Effector memory CD8-positive, alpha-beta T cell (primary cell): Measurements from ENCODE around the gene ZMYM1.

Experiments used
- ATAC-seq: fragments of 150-1000 bp; cut with Tn5 transposase; replicated peaks from 2 replicates; pipeline ENCODE4 v1.10.0; 2021; ENCODE audit warnings: mild to moderate bottlenecking, moderate library complexity
- DNase-seq, 3 experiments: peaks; one replicate each; pipeline ENCODE4 v3.0.0; 2021
- H3K27ac Mint-ChIP-seq, 2 donors: one replicate each; pipeline ENCODE4 v1.8.0; 2022; ENCODE audit warnings: mild to moderate bottlenecking in 2 of 2, mixed read lengths in 2 of 2, moderate library complexity in 2 of 2
- H3K27me3 Mint-ChIP-seq, 2 donors: one replicate each; pipeline ENCODE4 v1.8.0; 2022; ENCODE audit warnings: mixed read lengths in 2 of 2
- H3K36me3 Mint-ChIP-seq: one replicate; pipeline ENCODE4 v1.8.0; 2022; ENCODE audit warnings: mild to moderate bottlenecking, moderate library complexity, mixed read lengths; ENCODE audit not compliant: insufficient read depth
- H3K4me1 Mint-ChIP-seq, 2 donors: one replicate each; pipeline ENCODE4 v1.8.0; 2022; ENCODE audit warnings: low read depth in 2 of 2, mixed read lengths in 2 of 2
- H3K4me3 Mint-ChIP-seq, 2 donors: one replicate each; pipeline ENCODE4 v1.8.0; 2022; ENCODE audit warnings: mild to moderate bottlenecking in 2 of 2, mixed read lengths in 2 of 2, moderate library complexity in 2 of 2
- H3K9me3 Mint-ChIP-seq, 2 donors: one replicate each; pipeline ENCODE4 v1.8.0; 2022; ENCODE audit warnings: mixed read lengths in 2 of 2
- total RNA-seq, 9 experiments: gene quantifications; one replicate each; lab custom pipeline; 2026; lab: John Stamatoyannopoulos, UW

The ZMYM1 gene
- 2.8 to 43.8 (median 9.6) reads per million in 9 experiments for total RNA-seq

- no peaks in the 10 kb centered on the region for H3K9me3 Mint-ChIP-seq
- peaks cover 23 to 29% of the 10 kb centered on the region in 2 donors for H3K27me3 Mint-ChIP-seq
- H3K27ac Mint-ChIP-seq, result peak within 1 kb of the TSS; percentile 94 to 99
- ATAC-seq, result peak; percentile 86
- H3K4me1 Mint-ChIP-seq, result peaks cover 20 to 42% of the 10 kb centered on the region in 2 donors
- peak within 1 kb of the TSS; percentile 86 to 98 for H3K4me3 Mint-ChIP-seq
- H3K36me3 Mint-ChIP-seq, result peaks cover 28% of the 10 kb centered on the region
- peak; percentile 63 to 76 (median 66) for DNase-seq
Measured at GRCh38 chr1:35079003-35079930, at the start of gene ZMYM1. Gene ZMYM1, plus strand, starts transcription at chr1:35079385. Its CDS starts 14,603 bp downstream, at chr1:35093988.

DNA sequence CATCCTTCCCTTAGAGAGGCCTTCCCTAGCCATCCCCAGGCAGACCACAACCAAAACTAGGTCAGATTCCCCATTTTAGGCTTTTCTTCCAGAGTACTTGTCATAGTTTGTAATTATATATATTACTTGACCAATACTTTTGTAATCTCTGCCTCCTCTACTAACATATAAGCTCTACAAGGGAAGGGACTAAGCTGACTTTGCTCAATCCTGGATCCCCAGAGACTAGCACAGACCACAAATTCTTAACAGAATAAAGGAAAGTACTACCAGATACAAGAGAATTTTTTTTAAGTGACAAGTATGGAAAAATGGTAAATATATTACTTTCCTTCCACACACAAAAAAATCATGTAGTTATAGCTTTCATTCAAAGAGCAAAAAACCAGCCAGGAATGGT lies 49.4 kb upstream of the ZMYM1 start:
- Mint-ChIP-seq H3K4me3 (peak overlapping the region; percentile 93 to 98), H3K9me3 (no peaks in the 10 kb centered on the region), H3K27ac (peak overlapping the region; percentile 2 to 25), H3K36me3 (peaks cover 21% of the 10 kb centered on the region), H3K27me3 (no peaks in the 10 kb centered on the region), H3K4me1 (peaks cover 30 to 47% of the 10 kb centered on the region in 2 donors)
- ATAC-seq (no peak), DNase-seq (no peak)

DNA sequence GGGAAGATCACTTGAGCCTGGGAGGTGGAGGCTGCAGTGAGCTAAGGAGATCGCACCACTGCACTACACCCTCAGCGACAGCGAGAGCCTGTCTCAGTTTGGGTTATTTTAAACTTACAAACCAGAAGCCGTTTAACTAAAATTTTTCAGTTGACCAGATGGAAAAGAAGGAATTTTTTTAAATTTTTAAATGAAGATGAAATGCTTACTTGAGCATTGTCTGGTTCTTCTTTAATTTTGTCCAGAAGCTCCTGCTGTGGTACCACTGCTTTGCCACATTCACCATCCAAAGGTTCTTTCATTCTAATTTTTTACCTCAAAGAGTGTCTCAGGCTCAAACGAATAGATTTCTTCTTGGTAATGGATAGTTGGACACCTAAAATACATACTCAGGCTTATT lies 48.8 kb upstream of the ZMYM1 start:
- ATAC-seq, result no peak
- H3K27ac Mint-ChIP-seq, result peak overlapping the region; percentile 95

DNA sequence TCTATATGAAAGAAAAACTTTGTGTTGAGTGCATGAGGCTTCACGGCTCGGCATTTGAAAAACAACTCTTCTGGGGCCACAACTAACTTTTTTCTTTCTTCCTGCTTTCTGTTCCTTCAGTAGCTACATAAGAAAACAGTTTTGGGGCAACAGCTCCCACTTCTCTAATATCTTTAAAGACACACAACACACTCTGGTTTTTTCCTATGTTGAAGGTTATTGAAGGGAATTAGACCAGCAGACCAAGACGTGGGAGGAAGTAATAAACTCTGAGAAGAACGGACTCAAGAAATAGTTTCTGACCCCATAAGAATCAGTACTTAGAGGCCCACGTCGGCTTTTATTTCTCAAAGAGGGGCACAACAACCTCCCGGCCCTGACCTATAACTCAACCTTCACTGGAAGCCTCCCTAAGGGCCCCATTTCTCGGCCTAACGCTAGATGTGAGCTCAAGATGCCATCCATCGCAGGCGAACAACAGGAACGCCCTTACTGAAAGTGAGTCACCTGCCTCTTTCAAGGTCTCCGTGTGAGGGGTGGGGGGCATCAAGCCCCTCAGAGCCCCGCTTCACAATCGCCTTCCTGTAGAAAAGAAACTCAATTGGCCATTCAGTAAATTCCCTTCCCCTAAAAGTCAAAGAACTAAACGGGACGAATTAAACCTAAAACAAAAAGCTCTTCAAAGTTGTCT lies 48.3 kb upstream of the ZMYM1 start:
- Mint-ChIP-seq H3K27ac (peak overlapping the region; percentile 95), H3K36me3 (peaks cover 16% of the 10 kb centered on the region), H3K4me1 (peaks cover 27 to 42% of the 10 kb centered on the region in 2 donors)

More for the DNA sequence above, 48.8 kb upstream of the ZMYM1 start:
- peak overlapping the region; percentile 93 to 98 for H3K4me3 Mint-ChIP-seq
- peaks cover 30 to 46% of the 10 kb centered on the region in 2 donors for H3K4me1 Mint-ChIP-seq
- H3K9me3 Mint-ChIP-seq, result no peaks in the 10 kb centered on the region
- peaks cover 19% of the 10 kb centered on the region for H3K36me3 Mint-ChIP-seq
- H3K27me3 Mint-ChIP-seq, result no peaks in the 10 kb centered on the region
- DNase-seq, result no peak

GRCh38 chr1:35032384-35032739 lies 46.8 kb upstream of the ZMYM1 start:
- Mint-ChIP-seq H3K4me3 (peak overlapping the region; percentile 93 to 98), H3K27ac (no peak overlapping the region), H3K9me3 (no peaks in the 10 kb centered on the region), H3K4me1 (peaks cover 19 to 33% of the 10 kb centered on the region in 2 donors), H3K27me3 (peaks cover 0 to 4% of the 10 kb centered on the region in 2 donors), H3K36me3 (peaks cover 14% of the 10 kb centered on the region)
- ATAC-seq (no peak), DNase-seq (no peak)

More for the DNA sequence above, 48.3 kb upstream of the ZMYM1 start:
- peak overlapping the region; percentile 93 to 98 for H3K4me3 Mint-ChIP-seq
- H3K27me3 Mint-ChIP-seq, result no peaks in the 10 kb centered on the region
- ATAC-seq, result peak; percentile 21
- no peaks in the 10 kb centered on the region for H3K9me3 Mint-ChIP-seq
- peak; percentile 8 to 18 (median 15) for DNase-seq

GRCh38 chr1:35033346-35033745 lies 45.8 kb upstream of the ZMYM1 start:
- Mint-ChIP-seq H3K27me3 (peaks cover 0 to 9% of the 10 kb centered on the region in 2 donors), H3K36me3 (peaks cover 10% of the 10 kb centered on the region), H3K4me1 (peaks cover 16 to 31% of the 10 kb centered on the region in 2 donors), H3K27ac (no peak overlapping the region), H3K4me3 (no peak overlapping the region), H3K9me3 (no peaks in the 10 kb centered on the region)
- DNase-seq (no peak), ATAC-seq (no peak)

DNA sequence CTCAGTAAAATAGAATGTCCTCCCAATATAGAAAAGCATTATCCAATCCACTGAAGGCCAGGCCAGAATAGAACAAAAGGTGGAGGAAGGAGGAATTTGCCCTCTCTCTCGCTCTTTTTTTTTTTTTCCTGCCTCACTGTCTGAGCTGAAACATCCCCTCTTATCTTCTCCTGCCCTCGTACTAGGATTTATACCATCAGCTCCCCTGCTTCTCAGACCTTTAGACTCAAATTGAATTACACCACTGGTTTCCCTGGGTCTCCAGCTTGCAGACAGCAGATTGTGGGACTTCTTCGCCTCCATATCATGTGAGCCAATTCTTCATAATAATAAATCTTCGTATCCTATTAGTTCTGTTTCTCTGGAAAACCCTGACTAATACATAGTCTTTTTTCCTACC lies 42.6 kb upstream of the ZMYM1 start:
- Mint-ChIP-seq H3K27ac (no peak overlapping the region), H3K36me3 (peaks cover 3% of the 10 kb centered on the region), H3K4me3 (no peak overlapping the region), H3K9me3 (no peaks in the 10 kb centered on the region), H3K27me3 (peaks cover 9 to 11% of the 10 kb centered on the region in 2 donors), H3K4me1 (peaks cover 2% of the 10 kb centered on the region in 2 donors)
- no peak for ATAC-seq
- no peak for DNase-seq

- no peak overlapping the region for H3K27ac Mint-ChIP-seq
- DNase-seq (no peak), ATAC-seq (no peak)
- H3K36me3 Mint-ChIP-seq, result no peaks in the 10 kb centered on the region
- no peaks in the 10 kb centered on the region for H3K9me3 Mint-ChIP-seq
- no peak overlapping the region for H3K4me3 Mint-ChIP-seq
- H3K4me1 Mint-ChIP-seq, result no peaks in the 10 kb centered on the region
- peaks cover 9 to 11% of the 10 kb centered on the region in 2 donors for H3K27me3 Mint-ChIP-seq
Measured at GRCh38 chr1:35037206-35037605, 42.0 kb upstream of the ZMYM1 start.

- no peaks in the 10 kb centered on the region for H3K36me3 Mint-ChIP-seq
- no peaks in the 10 kb centered on the region for H3K4me1 Mint-ChIP-seq
- no peak overlapping the region for H3K4me3 Mint-ChIP-seq
- H3K27ac Mint-ChIP-seq, result peak overlapping the region in 1 of 2 donors; percentile 10
- no peak for DNase-seq
- H3K9me3 Mint-ChIP-seq, result no peaks in the 10 kb centered on the region
- ATAC-seq, result no peak
- peaks cover 9 to 11% of the 10 kb centered on the region in 2 donors for H3K27me3 Mint-ChIP-seq
Measured at GRCh38 chr1:35038723-35039122, 40.5 kb upstream of the ZMYM1 start.

DNA sequence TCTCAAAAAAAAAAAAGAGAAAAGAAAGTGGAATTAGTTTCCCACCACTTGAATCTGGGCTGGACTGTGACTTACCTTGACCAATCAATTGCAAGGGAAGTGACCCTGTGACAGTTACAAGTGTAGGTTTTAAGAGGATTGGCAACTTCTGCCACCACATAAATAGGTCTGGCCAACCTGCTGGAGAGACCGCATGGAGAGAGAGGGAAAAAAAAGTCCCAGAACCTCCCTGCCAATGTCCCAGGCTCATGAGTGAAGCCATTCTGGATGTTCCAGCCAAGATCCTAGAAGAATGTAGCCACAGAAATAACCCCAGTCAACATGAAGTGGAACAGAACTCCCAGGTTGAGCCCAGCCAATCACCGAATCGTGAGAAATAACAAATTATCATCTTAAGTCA lies 35.7 kb upstream of the ZMYM1 start:
- peaks cover 0 to 10% of the 10 kb centered on the region in 2 donors for H3K27me3 Mint-ChIP-seq
- H3K36me3 Mint-ChIP-seq, result no peaks in the 10 kb centered on the region
- no peaks in the 10 kb centered on the region for H3K9me3 Mint-ChIP-seq
- no peak overlapping the region for H3K4me3 Mint-ChIP-seq
- ATAC-seq (no peak), DNase-seq (no peak)
- H3K27ac Mint-ChIP-seq, result no peak overlapping the region
- no peaks in the 10 kb centered on the region for H3K4me1 Mint-ChIP-seq

- H3K27ac Mint-ChIP-seq, result no peak overlapping the region
- no peak for ATAC-seq
- DNase-seq, result no peak
- H3K4me3 Mint-ChIP-seq, result no peak overlapping the region
- no peaks in the 10 kb centered on the region for H3K36me3 Mint-ChIP-seq
- no peaks in the 10 kb centered on the region for H3K9me3 Mint-ChIP-seq
- H3K27me3 Mint-ChIP-seq, result peaks cover 0 to 3% of the 10 kb centered on the region in 2 donors
- no peaks in the 10 kb centered on the region for H3K4me1 Mint-ChIP-seq
Measured at GRCh38 chr1:35044431-35044830, 34.8 kb upstream of the ZMYM1 start.

GRCh38 chr1:35046730-35047129 lies 32.5 kb upstream of the ZMYM1 start:
- DNase-seq, result no peak
- no peak for ATAC-seq

DNA sequence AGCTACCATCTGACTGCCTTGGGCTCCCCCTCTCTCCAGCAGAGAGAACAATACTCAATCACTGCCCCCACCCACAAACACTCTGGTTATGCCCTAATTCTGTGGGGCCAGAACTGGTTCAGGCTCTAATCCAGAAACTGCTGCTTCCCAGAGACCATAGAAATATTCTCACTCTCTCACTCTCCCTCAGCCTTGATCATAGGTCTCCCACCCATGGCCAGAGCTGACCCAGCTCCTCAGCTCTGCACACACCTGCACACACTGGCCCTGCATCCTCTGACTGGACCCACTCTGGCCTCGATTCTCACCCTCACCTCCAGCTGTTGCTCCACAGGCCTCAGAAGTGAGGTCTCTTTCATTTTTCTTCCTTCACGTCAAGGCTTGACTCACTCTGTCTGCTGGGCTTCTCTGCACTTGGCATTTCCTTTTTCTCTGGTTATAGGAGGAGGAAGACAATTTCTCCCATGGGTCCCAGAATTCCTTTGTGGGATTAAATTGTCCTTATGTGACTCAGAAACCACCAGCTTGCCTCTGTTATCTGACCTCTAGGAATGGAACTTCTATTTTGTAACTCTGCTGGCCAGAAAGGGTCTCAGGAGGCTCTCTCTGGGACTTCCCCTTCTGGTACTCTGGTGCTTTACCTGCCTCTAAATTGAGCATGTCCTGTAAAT lies 31.9 kb upstream of the ZMYM1 start:
- Mint-ChIP-seq H3K36me3 (no peaks in the 10 kb centered on the region), H3K4me3 (no peak overlapping the region), H3K27ac (peak overlapping the region; percentile 15 to 24), H3K27me3 (no peaks in the 10 kb centered on the region), H3K9me3 (no peaks in the 10 kb centered on the region), H3K4me1 (no peaks in the 10 kb centered on the region)
- ATAC-seq, result no peak
- DNase-seq, result no peak

More at GRCh38 chr1:35046730-35047129, 32.5 kb upstream of the ZMYM1 start:
- Mint-ChIP-seq H3K9me3 (no peaks in the 10 kb centered on the region), H3K27ac (no peak overlapping the region), H3K27me3 (no peaks in the 10 kb centered on the region), H3K36me3 (no peaks in the 10 kb centered on the region), H3K4me1 (no peaks in the 10 kb centered on the region), H3K4me3 (no peak overlapping the region)
